Retinal pigment epithelial cell (primary cell): ENCODE measurements around the gene GABRB3.

Source experiments
- DNase-seq: peaks from one replicate; pipeline ENCODE4 v3.0.0-alpha.2; 2010; ENCODE audit warnings: low read depth
- H3K4me3 ChIP-seq: 2 replicates; pipeline ENCODE4 v1.5.1; 2011; ENCODE audit warnings: mild to moderate bottlenecking, low read length, control low read depth, moderate library complexity
- CTCF ChIP-seq: conservative IDR thresholded peaks from 2 replicates; pipeline ENCODE4 v1.5.1; 2011; ENCODE audit warnings: low read depth, low read length, control low read depth, inconsistent platforms

The GABRB3 gene

GRCh38 chr15:26736502-26737248 lies 36.2 kb downstream of the GABRB3 start:
- DNase-seq: no peak

DNA sequence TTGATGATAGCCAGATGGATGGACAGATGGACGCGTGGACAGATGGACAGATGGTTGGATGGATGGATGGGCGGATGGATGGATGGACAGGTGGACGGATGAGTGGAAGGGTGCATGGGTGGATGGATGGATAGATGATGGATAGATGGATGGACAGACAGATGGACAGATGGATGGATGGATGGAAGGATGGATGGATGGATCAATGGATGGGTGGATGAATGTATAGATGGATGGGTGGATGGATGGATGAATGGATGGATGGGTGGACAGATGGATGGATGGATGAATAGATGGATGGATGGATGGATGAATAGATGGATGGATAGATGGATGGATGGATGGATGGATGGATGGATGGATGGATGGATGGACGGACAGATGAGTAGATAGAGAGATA lies 40.9 kb downstream of the GABRB3 start:
- DNase-seq: no peak
- H3K4me3 ChIP-seq: no peak overlapping the region
- no peak for TF ChIP-seq CTCF

More at GRCh38 chr15:26736502-26737248, 36.2 kb downstream of the GABRB3 start:
- TF ChIP-seq CTCF: no peak
- no peak overlapping the region for H3K4me3 ChIP-seq

- DNase-seq: no peak
- no peak overlapping the region for H3K4me3 ChIP-seq
- TF ChIP-seq CTCF: no peak
These were observed 43.3 kb downstream of the GABRB3 start for GRCh38 chr15:26729581-26729980.

DNA sequence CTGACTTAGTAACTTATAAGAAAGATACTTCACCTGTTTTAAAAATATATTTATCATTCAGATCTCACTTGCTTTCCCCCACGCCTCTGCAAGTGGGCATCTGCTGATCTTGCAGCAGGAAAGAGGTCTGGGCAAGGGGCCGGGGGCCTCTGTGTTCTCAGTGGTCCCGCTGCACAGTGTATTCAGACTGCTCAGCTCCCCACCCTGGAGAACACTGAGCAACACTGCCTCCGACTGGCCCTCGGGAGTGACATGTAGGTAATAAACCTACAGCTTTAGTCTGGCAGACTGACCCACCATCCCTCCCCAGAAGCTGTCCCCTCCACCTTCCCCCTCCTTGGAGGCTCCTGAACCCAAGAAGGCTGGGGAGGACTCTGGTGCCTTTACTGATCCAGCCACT lies 43.8 kb downstream of the GABRB3 start:
- no peak overlapping the region for H3K4me3 ChIP-seq
- no peak for TF ChIP-seq CTCF
- no peak for DNase-seq

- H3K4me3 ChIP-seq: no peak overlapping the region
- DNase-seq: no peak
- TF ChIP-seq CTCF: no peak
These were observed 48.3 kb downstream of the GABRB3 start for GRCh38 chr15:26724381-26725150.

GRCh38 chr15:26722621-26723160 lies 50.2 kb downstream of the GABRB3 start:
- no peak overlapping the region for H3K4me3 ChIP-seq
- TF ChIP-seq CTCF: no peak
- DNase-seq: no peak
